Endometrium (tissue), 2 donors: ENCODE measurements around the gene CAPN11.
"Not testable (repeated sequence)": the region's sequence is repeated elsewhere in the genome, so short reads cannot be mapped to it uniquely, and the experiment has no call there.

ENCODE experiments used
- FAIRE-seq: peaks from 2 replicates; lab custom pipeline; 2012; peaks lifted over from hg19 to GRCh38; lab: Jason Lieb, UNC
- donor health status: control.
- donor health status: control.

CAPN11 gene

GRCh38 chr6:44181784-44182183 is 23.2 kb downstream of the CAPN11 start:
- FAIRE-seq: not testable (repeated sequence)

- FAIRE-seq: no peak
Measured at GRCh38 chr6:44182911-44183390, 24.3 kb downstream of the CAPN11 start.

- no peak for FAIRE-seq
Measured at GRCh38 chr6:44183783-44184182, 25.2 kb downstream of the CAPN11 start.

GRCh38 chr6:44185356-44185755 is 26.7 kb downstream of the CAPN11 start:
- not testable (repeated sequence) for FAIRE-seq

- FAIRE-seq: no peak
Measured at GRCh38 chr6:44185953-44186634, 27.5 kb downstream of the CAPN11 start.

- no peak for FAIRE-seq
Measured at GRCh38 chr6:44186635-44187025, 28.0 kb downstream of the CAPN11 start.

GRCh38 chr6:44188819-44189218 is 30.2 kb downstream of the CAPN11 start:
- no peak for FAIRE-seq

GRCh38 chr6:44189257-44189656 is 30.6 kb downstream of the CAPN11 start:
- FAIRE-seq: no peak

GRCh38 chr6:44190715-44191114 is 32.1 kb downstream of the CAPN11 start:
- no peak for FAIRE-seq

- FAIRE-seq: no peak
Measured at GRCh38 chr6:44192428-44193041, 33.9 kb downstream of the CAPN11 start.

- FAIRE-seq: no peak
Measured at GRCh38 chr6:44193307-44193910, 34.8 kb downstream of the CAPN11 start.

GRCh38 chr6:44194326-44194725 is 35.7 kb downstream of the CAPN11 start:
- no peak for FAIRE-seq

GRCh38 chr6:44196351-44196750 is 37.7 kb downstream of the CAPN11 start:
- FAIRE-seq: not testable (repeated sequence)

GRCh38 chr6:44198684-44199083 is 40.1 kb downstream of the CAPN11 start:
- FAIRE-seq: no peak

- FAIRE-seq: no peak
Measured at GRCh38 chr6:44199883-44200282, 41.3 kb downstream of the CAPN11 start.

GRCh38 chr6:44201200-44201599 is 42.6 kb downstream of the CAPN11 start:
- no peak for FAIRE-seq

GRCh38 chr6:44201638-44202303 is 43.2 kb downstream of the CAPN11 start:
- FAIRE-seq: no peak

GRCh38 chr6:44202332-44202971 is 43.8 kb downstream of the CAPN11 start:
- no peak for FAIRE-seq

GRCh38 chr6:44202972-44203750 is 44.5 kb downstream of the CAPN11 start:
- FAIRE-seq: no peak

GRCh38 chr6:44203955-44204354 is 45.3 kb downstream of the CAPN11 start:
- no peak for FAIRE-seq

- FAIRE-seq: no peak
Measured at GRCh38 chr6:44207966-44208365, 49.3 kb downstream of the CAPN11 start.

- no peak for FAIRE-seq
Measured at GRCh38 chr6:44211284-44211683, 52.7 kb downstream of the CAPN11 start.
